HL-60 (cell line): ENCODE results near the gene POLN.
A peak's percentile ranks its signal among the peaks of the same experiment; 100 is the strongest.

Source experiments
- DNase-seq, 2 experiments: peaks; one replicate each; pipeline ENCODE4 v3.0.0-alpha.2; 2010 to 2020; ENCODE audit warnings: low read depth in 1 of 2, low spot score in 1 of 2
- H3K27ac ChIP-seq: fragments of 250-450 bp; sonication (Bioruptor Pico); replicated peaks from 2 replicates; pipeline ENCODE4 v1.5.1; 2020; ENCODE audit warnings: mild to moderate bottlenecking, moderate library complexity
- H3K27me3 ChIP-seq: fragments of 250-450 bp; sonication (Bioruptor Pico); 2 replicates; pipeline ENCODE4 v1.5.1; 2021; ENCODE audit warnings: mild to moderate bottlenecking, moderate library complexity; ENCODE audit not compliant: insufficient read depth, poor library complexity, severe bottlenecking
- H3K4me3 ChIP-seq: replicated peaks from 2 replicates; pipeline ENCODE4 v1.5.1; 2011; ENCODE audit warnings: mild to moderate bottlenecking, control low read depth, low read length; ENCODE audit not compliant: insufficient read depth
- CTCF ChIP-seq: IDR thresholded peaks from one replicate; pipeline ENCODE4 v1.5.1; 2011; ENCODE audit warnings: low read length, control low read depth, inconsistent platforms; ENCODE audit not compliant: insufficient read depth
- GABPA ChIP-seq: IDR thresholded peaks from 2 replicates; pipeline ENCODE4 v1.6.1; 2012; ENCODE audit warnings: low read depth
- POLR2AphosphoS5 ChIP-seq: IDR thresholded peaks from 2 replicates; pipeline ENCODE4 v1.6.1; 2012; ENCODE audit warnings: low read depth
- REST ChIP-seq: IDR thresholded peaks from 2 replicates; pipeline ENCODE4 v1.6.1; 2012; ENCODE audit warnings: low read depth; ENCODE audit not compliant: insufficient replicate concordance
- SPI1 ChIP-seq: IDR thresholded peaks from 2 replicates; pipeline ENCODE4 v1.6.1; 2012; ENCODE audit warnings: low read depth, mild to moderate bottlenecking, borderline replicate concordance

POLN gene

GRCh38 chr4:2182994-2183393 lies 58.9 kb downstream of the POLN start:
- no peak overlapping the region for H3K4me3 ChIP-seq
- no peak for TF ChIP-seq POLR2AphosphoS5
- TF ChIP-seq SPI1: no peak
- no peak for TF ChIP-seq CTCF
- no peak for TF ChIP-seq GABPA
- TF ChIP-seq REST: no peak
- no peaks in the 10 kb centered on the region for H3K27me3 ChIP-seq
- no peak overlapping the region for H3K27ac ChIP-seq
- DNase-seq: peak; percentile 38 to 40

GRCh38 chr4:2180410-2180809 lies 61.5 kb downstream of the POLN start:
- Histone ChIP-seq H3K27ac (no peak overlapping the region), H3K4me3 (no peak overlapping the region), H3K27me3 (no peaks in the 10 kb centered on the region)
- no peak for DNase-seq
- TF ChIP-seq GABPA (no peak), CTCF (no peak), SPI1 (peak; percentile 25; the same call in 1 of the 2 replicates), REST (no peak), POLR2AphosphoS5 (no peak)

- H3K27ac ChIP-seq: no peak overlapping the region
- no peaks in the 10 kb centered on the region for H3K27me3 ChIP-seq
- no peak overlapping the region for H3K4me3 ChIP-seq
- DNase-seq: no peak
- TF ChIP-seq CTCF (no peak), GABPA (no peak), POLR2AphosphoS5 (no peak), REST (no peak), SPI1 (no peak)
Observed at GRCh38 chr4:2179717-2180116, 62.2 kb downstream of the POLN start.
